GM12892 (cell line): ENCODE results near the gene HERC2.

Source experiments
- POLR2A ChIP-seq: IDR thresholded peaks from 2 replicates; pipeline ENCODE4 v1.6.1; 2011; ENCODE audit warnings: low read depth, low read length, control low read depth
- POLR2AphosphoS5 ChIP-seq: IDR thresholded peaks from 2 replicates; pipeline ENCODE4 v1.6.1; 2011; ENCODE audit warnings: low read depth, low read length, control low read depth
- TAF1 ChIP-seq: IDR thresholded peaks from 2 replicates; pipeline ENCODE4 v1.6.1; 2011; ENCODE audit warnings: low read depth, mild to moderate bottlenecking, control low read depth, low read length, borderline replicate concordance

DNA sequence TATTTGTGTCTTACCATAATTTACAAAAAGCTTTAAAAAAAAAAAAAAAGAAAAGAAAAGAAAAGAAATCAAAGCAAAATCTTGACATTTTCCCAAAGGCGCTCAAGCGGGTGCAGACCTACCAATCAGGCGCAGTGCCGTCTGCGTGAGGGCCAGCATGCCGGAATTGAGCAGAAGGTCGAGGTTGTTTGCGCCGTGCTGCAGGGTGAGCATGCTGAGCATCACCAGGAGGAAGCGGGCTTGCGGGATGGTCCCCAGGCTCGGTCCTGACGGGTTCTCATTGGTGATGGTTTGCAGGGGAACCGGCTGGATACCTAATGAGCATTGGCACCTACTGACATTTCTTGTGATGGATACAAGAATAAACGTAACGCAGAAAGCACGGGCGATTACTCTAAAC, 93.9 kb downstream of the HERC2 start:
- no peak for TF ChIP-seq POLR2AphosphoS5
- TF ChIP-seq POLR2A, result no peak
- no peak for TF ChIP-seq TAF1
